GM19395 (cell line): ENCODE data around the gene NTF4.
"Not testable (repeated sequence)": the region's sequence is repeated elsewhere in the genome, so short reads cannot be mapped to it uniquely, and the experiment has no call there.

ENCODE experiments used
- ATAC-seq: cut with Tn5 transposase; IDR thresholded peaks from one replicate; pipeline ENCODE4 v1.9.1; 2021; ENCODE audit warnings: mild to moderate bottlenecking, moderate library complexity; ENCODE audit not compliant: unreplicated experiment

The NTF4 gene

DNA sequence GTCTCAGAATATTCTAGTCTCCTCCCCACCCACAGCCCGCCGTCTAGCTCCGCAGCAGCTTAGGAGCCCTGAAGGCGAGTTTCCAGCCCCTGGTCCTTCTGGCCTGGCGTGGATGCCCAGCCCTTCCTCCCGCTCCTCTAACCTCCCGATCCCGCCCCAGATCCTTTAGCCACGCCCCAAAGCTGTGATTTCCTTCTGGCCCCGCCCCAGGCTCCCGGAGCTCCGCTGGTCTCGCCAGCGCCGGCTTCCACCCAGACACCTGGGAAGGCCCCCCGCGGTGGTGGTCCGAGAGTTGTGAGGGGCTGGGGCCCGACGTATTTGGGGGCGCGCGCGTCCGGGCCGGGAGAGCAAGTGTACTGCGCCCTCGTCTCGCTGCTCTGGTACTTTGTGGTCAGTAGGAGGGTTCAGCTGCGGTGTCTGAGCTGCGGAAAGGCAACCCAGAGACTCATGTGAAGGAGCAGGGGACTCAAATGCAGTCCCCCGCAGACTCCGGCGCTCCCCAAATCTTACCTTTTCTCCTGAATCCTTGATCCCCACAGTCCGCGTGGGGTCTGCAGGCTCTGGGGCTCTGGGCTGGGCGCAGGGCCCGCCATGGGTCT, 6.9 kb downstream of the NTF4 start, which contains the start of gene CGB7:
TSS of gene CGB7 (minus strand) at position 114 of the 599 bp plus-strand sequence. CDS start 2,374 bp downstream, outside the sequence.
- no peak for ATAC-seq

DNA sequence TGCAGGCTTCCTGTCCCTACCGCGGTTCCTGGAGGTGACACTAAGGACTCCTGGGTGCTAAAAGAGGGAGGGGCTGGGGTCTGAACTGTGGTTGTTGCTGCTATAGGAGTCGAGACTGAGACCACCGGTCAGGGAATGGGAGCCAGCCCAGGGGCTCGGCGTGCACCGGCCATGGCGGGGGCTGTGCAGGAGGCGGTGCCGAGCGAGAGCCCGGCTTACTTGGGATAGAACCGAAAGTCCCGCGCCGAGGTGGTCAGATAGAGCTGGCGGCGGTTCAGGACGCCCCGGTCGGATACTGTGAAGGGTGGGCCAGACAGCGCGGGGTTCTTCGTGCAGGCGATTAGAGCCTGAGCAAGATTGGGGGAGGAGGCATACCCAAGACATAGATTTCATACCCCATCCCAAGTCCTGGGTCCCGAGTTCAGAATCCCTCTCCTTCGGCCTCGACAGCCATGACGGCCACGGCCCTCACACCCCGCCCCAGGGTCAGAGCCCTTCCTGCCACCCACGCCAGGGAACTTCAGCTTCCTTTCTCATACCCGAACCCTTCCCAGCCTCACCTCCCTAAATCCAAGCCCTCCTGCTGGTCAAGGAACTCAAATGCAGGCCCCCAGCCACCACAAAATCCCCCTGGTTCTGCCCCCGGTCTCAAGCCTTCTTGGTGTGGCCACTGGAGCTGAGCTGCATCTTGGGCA, 7.6 kb downstream of the NTF4 start:
- not testable (repeated sequence) for ATAC-seq

DNA sequence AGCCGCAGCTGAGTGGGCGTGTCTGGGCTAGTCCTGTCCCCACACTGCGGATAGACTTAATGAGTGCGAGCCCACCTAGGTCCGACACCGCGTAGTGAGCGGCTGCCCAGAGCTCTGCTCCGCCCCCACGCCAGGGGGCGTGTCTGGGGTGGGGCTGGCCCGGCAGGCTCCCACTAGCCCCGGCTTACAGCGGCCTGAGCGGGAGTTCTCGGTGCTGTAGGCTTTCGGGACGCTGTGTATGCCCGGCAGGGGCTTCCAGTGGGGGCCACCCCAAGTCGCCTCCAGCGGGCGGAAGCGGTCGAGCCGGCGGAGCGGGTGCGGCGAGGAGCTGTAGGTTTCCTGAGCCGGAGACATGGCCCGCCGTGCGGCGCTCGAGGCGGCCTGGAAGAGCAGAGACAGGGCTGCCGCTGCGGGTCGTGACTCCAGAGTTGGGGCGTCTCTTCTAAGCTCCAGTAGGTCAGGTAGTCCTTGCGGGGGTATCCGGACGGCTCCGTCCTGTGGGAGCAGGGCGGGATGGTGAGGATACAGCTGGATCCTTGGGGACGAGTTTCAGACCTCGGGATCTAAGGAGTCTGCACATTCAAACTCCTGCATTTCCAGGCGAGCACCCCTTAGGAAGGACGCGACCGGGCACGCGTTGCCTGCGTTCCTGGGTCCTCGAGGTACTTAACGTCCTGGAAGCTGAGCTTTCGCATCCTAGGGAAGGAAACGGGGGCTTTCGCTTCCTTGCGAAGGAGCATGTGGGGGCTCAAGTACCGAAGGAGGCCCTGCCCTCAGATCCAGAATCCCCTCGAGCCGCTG, 8.3 kb downstream of the NTF4 start:
- no peak for ATAC-seq

DNA sequence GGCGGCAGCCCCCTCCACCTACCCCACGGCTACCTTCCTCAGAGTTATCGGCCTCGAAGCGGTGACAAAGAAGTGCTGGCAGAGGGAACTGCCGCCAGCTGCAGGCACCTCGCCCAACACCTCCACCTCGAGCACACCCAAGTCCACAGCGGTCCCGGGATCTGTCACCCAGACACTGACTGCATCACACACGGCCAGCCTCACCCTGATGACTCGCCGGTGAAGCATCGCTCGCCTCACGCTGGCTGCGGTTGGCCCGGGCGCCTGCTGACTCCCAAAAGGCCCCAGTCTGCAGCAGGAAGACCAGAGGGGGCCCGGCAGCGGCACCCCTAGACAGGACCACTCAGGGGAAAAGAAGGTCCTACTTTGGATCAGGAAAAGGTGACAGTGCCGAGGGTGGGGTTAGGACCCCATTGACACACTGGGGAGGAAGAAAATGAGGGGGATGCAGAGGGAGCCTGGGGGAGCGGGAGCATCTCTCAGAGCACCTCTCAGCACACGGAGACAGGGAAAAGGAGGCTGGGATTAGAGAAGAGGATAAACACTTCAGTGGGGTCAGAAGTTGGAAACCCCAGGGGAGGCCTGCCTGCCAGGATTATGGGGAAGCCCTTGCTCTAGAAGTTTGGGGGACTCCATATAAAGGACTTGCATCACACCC, 14.1 kb downstream of the NTF4 start:
- not testable (repeated sequence) for ATAC-seq

DNA sequence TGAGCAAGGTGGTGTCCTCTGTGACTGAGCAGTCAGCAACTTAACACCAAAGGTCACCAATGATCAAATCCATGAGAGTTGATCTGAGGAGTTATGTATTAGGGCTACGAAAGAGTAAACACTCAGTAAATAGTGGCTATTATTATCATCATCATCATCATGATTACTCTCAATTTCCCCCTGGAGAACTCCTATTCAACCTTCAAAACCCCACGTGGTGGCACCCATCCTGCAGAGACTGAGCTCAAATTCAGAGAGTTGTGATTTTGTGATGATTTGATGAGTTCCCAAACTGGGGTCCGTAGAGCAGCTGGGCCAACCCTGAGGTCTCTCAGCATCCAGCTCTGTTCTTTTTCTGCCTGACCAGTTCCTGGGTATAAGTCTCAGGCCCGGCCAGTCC, 14.8 kb downstream of the NTF4 start:
- not testable (repeated sequence) for ATAC-seq

DNA sequence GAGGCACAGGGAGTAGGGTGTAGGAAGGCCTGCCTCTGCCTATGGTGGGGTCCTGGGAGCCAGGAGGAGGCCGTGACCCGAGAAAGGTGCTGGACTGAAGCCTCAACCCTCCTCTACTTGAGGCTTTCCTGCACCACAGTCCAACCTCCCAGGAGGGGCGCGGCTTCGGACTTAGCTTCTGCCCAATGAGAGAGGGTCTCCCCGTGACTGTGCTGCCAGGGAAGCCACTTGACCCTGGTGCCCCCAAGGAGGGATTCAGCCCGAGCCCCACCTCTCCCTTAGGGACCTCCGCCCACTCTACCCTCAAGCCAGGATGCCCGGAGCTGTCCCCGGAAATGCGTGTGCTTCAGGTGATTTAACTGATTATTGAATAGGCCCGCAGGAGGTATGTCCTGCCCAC, 15.6 kb downstream of the NTF4 start, which contains the start of gene CGB8:
TSS of gene CGB8 (minus strand) at position 101 of the 400 bp plus-strand sequence. CDS start 372 bp downstream, outside the sequence.
- not testable (repeated sequence) for ATAC-seq

DNA sequence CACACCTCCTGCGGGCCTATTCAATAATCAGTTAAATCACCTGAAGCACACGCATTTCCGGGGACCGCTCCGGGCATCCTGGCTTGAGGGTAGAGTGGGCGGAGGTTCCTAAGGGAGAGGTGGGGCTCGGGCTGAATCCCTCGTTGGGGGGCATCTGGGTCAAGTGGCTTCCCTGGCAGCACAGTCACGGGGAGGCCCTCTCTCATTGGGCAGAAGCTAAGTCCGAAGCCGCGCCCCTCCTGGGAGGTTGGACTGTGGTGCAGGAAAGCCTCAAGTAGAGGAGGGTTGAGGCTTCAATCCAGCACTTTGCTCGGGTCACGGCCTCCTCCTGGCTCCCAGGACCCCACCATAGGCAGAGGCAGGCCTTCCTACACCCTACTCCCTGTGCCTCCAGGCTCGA, 21.1 kb downstream of the NTF4 start, which contains the start of gene CGB5:
TSS of gene CGB5 (plus strand) at position 301 of the 400 bp plus-strand sequence. CDS start 362 bp downstream, outside the sequence.
- not testable (repeated sequence) for ATAC-seq

DNA sequence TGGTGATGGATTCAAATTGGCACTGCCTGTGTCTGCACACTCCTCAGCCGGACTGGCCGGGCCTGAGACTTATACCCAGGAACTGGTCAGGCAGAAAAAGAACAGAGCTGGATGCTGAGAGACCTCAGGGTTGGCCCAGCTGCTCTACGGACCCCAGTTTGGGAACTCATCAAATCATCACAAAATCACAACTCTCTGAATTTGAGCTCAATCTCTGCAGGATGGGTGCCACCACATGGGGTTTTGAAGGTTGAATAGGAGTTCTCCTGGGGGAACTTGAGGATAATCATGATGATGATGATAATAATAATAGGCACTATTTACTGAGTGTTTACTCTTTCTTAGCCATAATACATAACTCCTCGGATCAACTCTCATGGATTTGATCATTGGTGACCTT, 22.0 kb downstream of the NTF4 start:
- ATAC-seq = not testable (repeated sequence)

DNA sequence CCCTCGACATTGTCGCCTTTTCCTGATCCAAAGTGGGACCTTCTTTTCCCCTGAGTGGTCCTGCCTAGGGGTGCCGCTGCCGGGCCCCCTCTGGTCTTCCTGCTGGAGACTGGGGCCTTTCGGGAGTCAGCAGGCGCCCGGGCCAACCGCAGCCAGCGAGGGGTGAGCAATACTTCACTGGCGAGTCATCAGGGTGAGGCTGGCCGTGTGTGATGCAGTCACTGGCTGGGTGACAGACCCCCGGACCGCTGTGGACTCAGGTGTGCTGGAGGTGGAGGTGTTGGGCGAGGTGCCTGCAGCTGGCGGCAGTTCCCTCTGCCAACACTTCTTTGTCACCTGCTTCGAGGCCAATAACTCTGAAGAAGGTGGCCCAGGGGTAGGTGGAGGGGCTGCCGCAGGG, 22.4 kb downstream of the NTF4 start:
- ATAC-seq = no peak

DNA sequence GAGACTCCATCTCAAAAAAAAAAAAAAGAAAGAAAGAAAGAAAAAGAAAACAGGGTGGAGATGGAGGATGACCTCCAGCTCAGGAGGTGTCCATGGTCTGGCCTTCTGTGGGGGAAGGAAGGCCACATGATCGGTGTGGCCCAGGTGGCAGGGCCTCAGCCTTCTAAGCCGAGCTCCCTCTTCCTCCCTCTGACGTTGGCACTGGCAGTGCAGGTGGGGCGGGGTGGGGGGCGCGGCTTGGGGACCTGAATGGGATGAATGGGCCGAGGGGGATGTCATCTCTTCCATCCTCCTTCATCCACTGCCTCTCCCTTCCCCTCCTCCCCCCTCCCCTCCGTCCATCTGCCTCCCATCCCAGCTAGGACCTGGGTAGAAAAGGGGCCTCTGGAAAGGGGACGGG, 24.9 kb downstream of the NTF4 start:
- ATAC-seq = not testable (repeated sequence)

DNA sequence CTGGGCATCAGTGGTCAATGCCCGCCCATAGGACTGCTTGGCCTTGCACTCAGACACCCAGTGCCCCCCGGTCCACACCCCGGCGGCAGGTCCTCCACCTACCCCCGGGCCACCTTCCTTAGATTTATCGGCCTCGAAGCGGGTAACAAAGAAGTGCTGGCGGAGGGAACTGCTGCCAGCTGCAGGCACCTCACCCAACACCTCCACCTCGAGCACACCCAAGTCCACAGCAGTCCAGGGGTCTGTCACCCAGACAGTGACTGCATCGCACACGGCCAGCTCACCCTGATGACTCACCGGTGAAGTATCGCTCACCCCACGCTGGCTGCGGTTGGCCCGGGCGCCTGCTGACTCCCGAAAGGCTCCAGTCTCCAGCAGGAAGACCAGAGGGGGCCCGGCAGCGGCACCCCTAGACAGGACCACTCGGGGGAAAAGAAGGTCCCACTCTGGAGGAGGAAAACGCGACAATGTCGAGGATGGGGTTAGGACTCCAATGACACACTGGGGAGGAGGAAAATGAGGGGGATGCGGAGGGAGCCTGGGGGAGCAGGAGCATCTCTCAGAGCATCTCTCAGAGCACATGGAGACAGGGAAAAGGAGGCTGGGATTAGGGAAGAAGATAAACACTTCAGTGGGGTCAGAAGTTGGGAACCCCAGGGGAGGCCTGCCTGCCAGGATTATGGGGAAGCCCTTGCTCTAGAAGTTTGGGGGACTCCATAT, 25.9 kb downstream of the NTF4 start:
- not testable (repeated sequence) for ATAC-seq

DNA sequence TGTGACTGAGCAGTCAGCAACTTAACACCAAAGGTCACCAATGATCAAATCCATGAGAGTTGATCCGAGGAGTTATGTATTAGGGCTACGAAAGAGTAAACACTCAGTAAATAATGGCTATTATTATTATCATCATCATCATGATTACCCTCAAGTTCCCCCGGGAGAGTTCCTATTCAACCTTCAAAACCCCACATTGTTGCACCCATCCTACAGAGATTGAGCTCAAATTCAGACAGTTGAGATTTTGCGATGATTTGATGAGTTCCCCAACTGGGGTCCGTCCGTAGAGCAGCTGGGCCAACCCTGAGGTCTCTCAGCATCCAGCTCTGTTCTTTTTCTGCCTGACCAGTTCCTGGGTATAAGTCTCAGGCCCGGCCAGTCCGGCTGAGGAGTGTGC, 26.5 kb downstream of the NTF4 start:
- not testable (repeated sequence) for ATAC-seq

DNA sequence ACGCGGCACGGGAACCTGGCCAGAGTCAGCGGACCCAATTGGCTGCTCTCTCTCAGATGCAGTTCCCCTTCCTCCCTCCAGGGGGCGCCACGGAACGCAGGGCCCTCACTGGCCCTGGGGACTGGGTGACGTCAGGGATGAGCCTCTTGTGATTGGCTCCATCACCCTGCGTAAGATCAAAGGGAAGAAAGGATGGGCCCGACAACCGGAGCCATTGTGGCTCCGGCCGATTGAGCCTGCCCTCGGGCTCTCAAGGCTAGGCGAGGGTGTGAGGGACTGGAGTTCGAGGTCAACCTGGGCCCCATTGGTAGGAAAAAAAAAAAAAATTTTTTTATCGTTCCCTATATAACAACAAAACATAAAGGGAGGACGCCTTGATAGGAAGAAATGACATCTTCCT, 27.8 kb downstream of the NTF4 start, which contains the start of gene CGB1:
TSS of gene CGB1 (minus strand) at position 81 of the 400 bp plus-strand sequence. CDS start 184 bp downstream, outside the sequence.
- not testable (repeated sequence) for ATAC-seq

DNA sequence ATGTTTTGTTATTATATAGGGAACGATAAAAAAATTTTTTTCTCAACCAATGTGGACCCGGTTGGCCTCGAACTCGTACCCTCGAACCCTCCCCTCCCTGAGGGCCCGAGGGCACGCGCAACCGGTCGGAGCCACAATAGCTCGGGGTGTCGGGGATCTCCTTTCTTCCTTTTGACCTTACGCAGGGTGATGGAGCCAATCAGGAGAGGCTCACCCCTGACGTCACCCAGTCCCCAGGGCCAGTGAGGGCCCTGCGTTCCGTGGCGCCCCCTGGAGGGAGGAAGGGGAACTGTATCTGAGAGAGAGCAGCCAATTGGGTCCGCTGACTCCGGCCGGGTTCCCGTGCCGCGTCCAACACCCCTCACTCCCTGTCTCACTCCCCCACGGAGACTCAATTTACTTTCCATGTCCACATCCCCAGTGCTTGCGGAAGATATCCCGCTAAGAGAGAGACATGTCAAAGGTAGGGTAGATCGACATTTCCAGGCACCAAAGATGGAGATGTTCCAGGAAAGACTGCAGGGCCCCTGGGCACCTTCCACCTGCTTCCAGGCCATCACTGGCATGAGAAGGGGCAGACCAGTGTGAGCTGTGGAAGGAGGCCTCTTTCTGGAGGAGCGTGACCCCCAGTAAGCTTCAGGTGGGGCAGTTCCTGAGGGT, 32.8 kb downstream of the NTF4 start, which contains the start of gene CGB2:
TSS of gene CGB2 (plus strand) at position 249 of the 660 bp plus-strand sequence. CDS start at position 455, 206 bp downstream.
- ATAC-seq = not testable (repeated sequence)

DNA sequence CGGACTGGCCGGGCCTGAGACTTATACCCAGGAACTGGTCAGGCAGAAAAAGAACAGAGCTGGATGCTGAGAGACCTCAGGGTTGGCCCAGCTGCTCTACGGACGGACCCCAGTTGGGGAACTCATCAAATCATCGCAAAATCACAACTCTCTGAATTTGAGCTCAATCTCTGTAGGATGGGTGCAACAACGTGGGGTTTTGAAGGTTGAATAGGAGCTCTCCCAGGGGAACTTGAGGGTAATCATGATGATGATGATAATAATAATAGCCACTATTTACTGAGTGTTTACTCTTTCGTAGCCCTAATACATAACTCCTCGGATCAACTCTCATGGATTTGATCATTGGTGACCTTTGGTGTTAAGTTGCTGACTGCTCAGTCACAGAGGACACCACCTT, 34.3 kb downstream of the NTF4 start:
- not testable (repeated sequence) for ATAC-seq

DNA sequence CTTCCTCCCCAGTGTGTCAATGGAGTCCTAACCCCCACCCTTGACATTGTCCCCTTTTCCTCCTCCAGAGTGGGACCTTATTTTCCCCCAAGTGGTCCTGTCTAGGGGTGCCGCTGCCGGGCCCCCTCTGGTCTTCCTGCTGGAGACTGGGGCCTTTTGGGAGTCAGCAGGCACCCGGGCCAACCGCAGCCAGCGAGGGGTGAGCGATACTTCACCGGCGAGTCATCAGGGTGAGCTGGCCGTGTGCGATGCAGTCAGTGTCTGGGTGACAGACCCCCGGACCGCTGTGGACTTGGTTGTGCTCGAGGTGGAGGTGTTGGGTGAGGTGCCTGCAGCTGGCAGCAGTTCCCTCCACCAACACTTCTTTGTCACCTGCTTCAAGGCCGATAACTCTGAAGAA, 34.9 kb downstream of the NTF4 start:
- not testable (repeated sequence) for ATAC-seq

DNA sequence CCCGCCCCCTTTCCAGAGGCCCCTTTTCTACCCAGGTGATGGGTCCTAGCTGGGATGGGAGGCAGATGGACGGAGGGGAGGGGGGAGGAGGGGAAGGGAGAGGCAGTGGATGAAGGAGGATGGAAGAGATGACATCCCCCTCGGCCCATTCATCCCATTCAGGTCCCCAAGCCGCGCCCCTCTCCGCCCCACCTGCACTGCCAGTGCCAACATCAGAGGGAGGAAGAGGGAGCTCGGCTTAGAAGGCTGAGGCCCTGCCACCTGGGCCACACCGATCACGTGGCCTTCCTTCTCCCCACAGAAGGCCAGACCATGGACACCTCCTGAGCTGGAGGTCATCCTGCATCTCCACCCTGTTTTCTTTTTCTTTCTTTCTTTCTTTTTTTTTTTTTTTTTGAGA, 35.9 kb downstream of the NTF4 start:
- ATAC-seq = not testable (repeated sequence)

DNA sequence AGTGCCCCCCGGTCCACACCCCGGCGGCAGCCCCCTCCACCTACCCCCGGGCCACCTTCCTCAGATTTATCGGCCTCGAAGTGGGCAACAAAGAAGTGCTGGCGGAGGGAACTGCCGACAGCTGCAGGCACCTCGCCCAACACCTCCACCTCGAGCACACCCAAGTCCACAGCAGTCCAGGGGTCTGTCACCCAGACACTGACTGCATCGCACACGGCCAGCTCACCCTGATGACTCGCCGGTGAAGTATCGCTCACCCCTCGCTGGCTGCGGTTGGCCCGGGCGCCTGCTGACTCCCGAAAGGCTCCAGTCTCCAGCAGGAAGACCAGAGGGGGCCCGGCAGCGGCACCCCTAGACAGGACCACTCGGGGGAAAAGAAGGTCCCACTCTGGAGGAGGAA, 39.0 kb downstream of the NTF4 start:
- not testable (repeated sequence) for ATAC-seq

DNA sequence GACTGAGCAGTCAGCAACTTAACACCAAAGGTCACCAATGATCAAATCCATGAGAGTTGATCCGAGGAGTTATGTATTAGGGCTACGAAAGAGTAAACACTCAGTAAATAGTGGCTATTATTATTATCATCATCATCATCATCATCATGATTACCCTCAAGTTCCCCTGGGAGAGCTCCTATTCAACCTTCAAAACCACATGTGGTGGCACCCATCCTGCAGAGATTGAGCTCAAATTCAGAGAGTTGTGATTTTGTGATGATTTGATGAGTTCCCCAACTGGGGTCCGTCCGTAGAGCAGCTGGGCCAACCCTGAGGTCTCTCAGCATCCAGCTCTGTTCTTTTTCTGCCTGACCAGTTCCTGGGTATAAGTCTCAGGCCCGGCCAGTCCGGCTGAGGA, 39.5 kb downstream of the NTF4 start:
- ATAC-seq = not testable (repeated sequence)
